ENCODE results near the gene GRID2IP. TPM values are rescaled to one million over a fixed set of nuclear protein-coding genes. Genes with fewer than 3 reads are reported as not detected.

The GRID2IP gene
- total RNA-seq, 1 experiment from 2014 or later = 3.0 TPM

DNA sequence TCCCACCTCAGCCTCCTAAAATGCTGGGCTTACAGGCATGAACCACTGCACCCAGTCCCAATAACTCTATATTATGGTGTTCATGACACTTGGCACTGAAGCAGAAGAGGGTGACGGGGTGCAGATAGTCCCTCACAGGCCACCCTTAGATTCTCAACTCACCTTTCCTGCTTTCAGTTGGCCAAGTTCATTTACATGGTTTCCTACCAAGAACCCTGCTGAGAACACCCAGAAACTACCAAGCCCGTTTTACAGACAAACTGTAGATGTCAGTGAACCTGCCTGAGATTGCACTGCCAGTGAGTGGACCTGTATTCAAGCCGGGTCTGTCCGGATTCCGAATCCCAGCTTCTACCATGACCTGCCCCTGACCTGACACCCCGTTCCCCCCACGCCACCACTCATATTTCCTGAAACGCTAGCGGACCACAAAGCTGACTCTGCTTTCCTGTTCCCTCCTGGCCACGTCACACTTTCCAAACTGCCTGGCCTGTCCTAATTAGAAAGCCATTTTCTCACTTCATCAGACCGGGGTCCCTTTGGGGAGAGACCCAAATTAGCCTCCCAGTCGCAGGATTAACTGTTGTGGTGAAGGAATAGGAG lies 17.3 kb downstream of the GRID2IP start:
- ATAC-seq = no peak
- ChIA-PET POLR2A (no interaction called here), CTCF (interaction anchor here (1.2 to 2.9 kb wide), 2 partner anchors 18 to 25 kb away, joined by 3 to 8 read pairs; no protein-coding TSS in a partner anchor)
- DNase-seq (ENCODE audit: low spot score) = no peak
- TF ChIP-seq ESRRA (CRISPR knock-in tag; IDR thresholded peaks at IDR 0.05; ENCODE audit: borderline replicate concordance) (no peak), TP53 (CRISPR knock-in tag; IDR thresholded peaks at IDR 0.05) (no peak), NR1H2 (CRISPR knock-in tag; IDR thresholded peaks at IDR 0.05) (no peak), OVOL2 (CRISPR knock-in tag; IDR thresholded peaks at IDR 0.05; ENCODE audit: borderline replicate concordance) (no peak), ZNF219 (CRISPR knock-in tag; IDR thresholded peaks at IDR 0.05; ENCODE audit: borderline replicate concordance) (no peak), PRRX2 (CRISPR knock-in tag; IDR thresholded peaks at IDR 0.05) (no peak)
- TF ChIP-seq, protein P1, sequence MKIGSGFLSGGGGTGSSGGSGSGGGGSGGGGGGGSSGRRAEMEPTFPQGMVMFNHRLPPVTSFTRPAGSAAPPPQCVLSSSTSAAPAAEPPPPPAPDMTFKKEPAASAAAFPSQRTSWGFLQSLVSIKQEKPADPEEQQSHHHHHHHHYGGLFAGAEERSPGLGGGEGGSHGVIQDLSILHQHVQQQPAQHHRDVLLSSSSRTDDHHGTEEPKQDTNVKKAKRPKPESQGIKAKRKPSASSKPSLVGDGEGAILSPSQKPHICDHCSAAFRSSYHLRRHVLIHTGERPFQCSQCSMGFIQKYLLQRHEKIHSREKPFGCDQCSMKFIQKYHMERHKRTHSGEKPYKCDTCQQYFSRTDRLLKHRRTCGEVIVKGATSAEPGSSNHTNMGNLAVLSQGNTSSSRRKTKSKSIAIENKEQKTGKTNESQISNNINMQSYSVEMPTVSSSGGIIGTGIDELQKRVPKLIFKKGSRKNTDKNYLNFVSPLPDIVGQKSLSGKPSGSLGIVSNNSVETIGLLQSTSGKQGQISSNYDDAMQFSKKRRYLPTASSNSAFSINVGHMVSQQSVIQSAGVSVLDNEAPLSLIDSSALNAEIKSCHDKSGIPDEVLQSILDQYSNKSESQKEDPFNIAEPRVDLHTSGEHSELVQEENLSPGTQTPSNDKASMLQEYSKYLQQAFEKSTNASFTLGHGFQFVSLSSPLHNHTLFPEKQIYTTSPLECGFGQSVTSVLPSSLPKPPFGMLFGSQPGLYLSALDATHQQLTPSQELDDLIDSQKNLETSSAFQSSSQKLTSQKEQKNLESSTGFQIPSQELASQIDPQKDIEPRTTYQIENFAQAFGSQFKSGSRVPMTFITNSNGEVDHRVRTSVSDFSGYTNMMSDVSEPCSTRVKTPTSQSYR (CRISPR knock-in tag; IDR thresholded peaks at IDR 0.05) = no peak
- TF ChIP-seq, protein P2, sequence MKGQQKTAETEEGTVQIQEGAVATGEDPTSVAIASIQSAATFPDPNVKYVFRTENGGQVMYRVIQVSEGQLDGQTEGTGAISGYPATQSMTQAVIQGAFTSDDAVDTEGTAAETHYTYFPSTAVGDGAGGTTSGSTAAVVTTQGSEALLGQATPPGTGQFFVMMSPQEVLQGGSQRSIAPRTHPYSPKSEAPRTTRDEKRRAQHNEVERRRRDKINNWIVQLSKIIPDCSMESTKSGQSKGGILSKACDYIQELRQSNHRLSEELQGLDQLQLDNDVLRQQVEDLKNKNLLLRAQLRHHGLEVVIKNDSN (CRISPR knock-in tag; IDR thresholded peaks at IDR 0.05) = no peak
- TF ChIP-seq, protein P3, sequence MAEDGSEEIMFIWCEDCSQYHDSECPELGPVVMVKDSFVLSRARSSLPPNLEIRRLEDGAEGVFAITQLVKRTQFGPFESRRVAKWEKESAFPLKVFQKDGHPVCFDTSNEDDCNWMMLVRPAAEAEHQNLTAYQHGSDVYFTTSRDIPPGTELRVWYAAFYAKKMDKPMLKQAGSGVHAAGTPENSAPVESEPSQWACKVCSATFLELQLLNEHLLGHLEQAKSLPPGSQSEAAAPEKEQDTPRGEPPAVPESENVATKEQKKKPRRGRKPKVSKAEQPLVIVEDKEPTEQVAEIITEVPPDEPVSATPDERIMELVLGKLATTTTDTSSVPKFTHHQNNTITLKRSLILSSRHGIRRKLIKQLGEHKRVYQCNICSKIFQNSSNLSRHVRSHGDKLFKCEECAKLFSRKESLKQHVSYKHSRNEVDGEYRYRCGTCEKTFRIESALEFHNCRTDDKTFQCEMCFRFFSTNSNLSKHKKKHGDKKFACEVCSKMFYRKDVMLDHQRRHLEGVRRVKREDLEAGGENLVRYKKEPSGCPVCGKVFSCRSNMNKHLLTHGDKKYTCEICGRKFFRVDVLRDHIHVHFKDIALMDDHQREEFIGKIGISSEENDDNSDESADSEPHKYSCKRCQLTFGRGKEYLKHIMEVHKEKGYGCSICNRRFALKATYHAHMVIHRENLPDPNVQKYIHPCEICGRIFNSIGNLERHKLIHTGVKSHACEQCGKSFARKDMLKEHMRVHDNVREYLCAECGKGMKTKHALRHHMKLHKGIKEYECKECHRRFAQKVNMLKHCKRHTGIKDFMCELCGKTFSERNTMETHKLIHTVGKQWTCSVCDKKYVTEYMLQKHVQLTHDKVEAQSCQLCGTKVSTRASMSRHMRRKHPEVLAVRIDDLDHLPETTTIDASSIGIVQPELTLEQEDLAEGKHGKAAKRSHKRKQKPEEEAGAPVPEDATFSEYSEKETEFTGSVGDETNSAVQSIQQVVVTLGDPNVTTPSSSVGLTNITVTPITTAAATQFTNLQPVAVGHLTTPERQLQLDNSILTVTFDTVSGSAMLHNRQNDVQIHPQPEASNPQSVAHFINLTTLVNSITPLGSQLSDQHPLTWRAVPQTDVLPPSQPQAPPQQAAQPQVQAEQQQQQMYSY (CRISPR knock-in tag; IDR thresholded peaks at IDR 0.05) = no peak
- TF ChIP-seq, protein P4, sequence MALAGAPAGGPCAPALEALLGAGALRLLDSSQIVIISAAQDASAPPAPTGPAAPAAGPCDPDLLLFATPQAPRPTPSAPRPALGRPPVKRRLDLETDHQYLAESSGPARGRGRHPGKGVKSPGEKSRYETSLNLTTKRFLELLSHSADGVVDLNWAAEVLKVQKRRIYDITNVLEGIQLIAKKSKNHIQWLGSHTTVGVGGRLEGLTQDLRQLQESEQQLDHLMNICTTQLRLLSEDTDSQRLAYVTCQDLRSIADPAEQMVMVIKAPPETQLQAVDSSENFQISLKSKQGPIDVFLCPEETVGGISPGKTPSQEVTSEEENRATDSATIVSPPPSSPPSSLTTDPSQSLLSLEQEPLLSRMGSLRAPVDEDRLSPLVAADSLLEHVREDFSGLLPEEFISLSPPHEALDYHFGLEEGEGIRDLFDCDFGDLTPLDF (CRISPR knock-in tag; IDR thresholded peaks at IDR 0.05) = no peak
- TF ChIP-seq, protein P5, sequence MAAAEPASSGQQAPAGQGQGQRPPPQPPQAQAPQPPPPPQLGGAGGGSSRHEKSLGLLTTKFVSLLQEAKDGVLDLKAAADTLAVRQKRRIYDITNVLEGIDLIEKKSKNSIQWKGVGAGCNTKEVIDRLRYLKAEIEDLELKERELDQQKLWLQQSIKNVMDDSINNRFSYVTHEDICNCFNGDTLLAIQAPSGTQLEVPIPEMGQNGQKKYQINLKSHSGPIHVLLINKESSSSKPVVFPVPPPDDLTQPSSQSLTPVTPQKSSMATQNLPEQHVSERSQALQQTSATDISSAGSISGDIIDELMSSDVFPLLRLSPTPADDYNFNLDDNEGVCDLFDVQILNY (CRISPR knock-in tag; IDR thresholded peaks at IDR 0.05) = no peak
- H3K27ac Mint-ChIP-seq = no peak overlapping the region
- H3K4me3 Mint-ChIP-seq = no peak overlapping the region
- no peaks in the 10 kb centered on the region for H3K9me3 Mint-ChIP-seq
- H3K36me3 Mint-ChIP-seq = no peaks in the 10 kb centered on the region
- H3K27me3 Mint-ChIP-seq (ENCODE audit: low read depth) = peaks cover 77% of the 10 kb centered on the region
- peaks cover 14% of the 10 kb centered on the region for H3K4me1 Mint-ChIP-seq

DNA sequence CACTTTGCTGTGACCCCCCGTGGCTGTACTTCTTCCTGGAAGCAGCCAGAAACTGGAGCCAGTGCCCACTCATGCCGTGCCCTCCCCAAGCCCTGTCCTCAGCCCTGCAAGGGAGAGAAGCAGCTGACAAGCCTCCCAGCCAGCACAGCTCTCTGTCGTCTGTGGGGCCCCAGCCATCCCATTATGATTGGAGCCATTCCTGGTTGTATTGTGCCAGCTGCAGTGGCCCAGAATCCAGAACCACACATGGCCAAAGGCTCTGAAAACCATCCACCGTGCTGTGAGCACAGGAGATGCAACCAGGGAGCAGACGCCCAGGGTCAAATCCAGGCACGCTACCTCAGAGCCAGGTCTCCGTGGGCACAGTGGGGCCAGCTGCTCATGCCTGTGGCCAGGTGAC lies 18.7 kb downstream of the GRID2IP start:
- Mint-ChIP-seq H3K27me3 (ENCODE audit: low read depth) (peaks cover 83% of the 10 kb centered on the region), H3K4me3 (peak overlapping the region; percentile 85), H3K9me3 (no peaks in the 10 kb centered on the region), H3K4me1 (peaks cover 15% of the 10 kb centered on the region), H3K36me3 (no peaks in the 10 kb centered on the region), H3K27ac (no peak overlapping the region)
- ATAC-seq (no peak), DNase-seq (ENCODE audit: low spot score) (no peak)
- ChIA-PET POLR2A (no interaction called here), CTCF (interaction anchor here (1.1 to 2.9 kb wide), 2 partner anchors 16 to 42 kb away, joined by 3 to 8 read pairs; no protein-coding TSS in a partner anchor)
- TF ChIP-seq, protein P2 (CRISPR knock-in tag; IDR thresholded peaks at IDR 0.05) = no peak
- TF ChIP-seq, protein P6, sequence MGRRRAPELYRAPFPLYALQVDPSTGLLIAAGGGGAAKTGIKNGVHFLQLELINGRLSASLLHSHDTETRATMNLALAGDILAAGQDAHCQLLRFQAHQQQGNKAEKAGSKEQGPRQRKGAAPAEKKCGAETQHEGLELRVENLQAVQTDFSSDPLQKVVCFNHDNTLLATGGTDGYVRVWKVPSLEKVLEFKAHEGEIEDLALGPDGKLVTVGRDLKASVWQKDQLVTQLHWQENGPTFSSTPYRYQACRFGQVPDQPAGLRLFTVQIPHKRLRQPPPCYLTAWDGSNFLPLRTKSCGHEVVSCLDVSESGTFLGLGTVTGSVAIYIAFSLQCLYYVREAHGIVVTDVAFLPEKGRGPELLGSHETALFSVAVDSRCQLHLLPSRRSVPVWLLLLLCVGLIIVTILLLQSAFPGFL (CRISPR knock-in tag; IDR thresholded peaks at IDR 0.05; ENCODE audit: borderline replicate concordance) = no peak
- TF ChIP-seq NR3C1 (CRISPR knock-in tag; conservative IDR thresholded peaks at IDR 0.05; ENCODE audit: low read depth) = no peak
- no peak for TF ChIP-seq ELF4 (CRISPR knock-in tag; IDR thresholded peaks at IDR 0.05; ENCODE audit: low read depth)
- no peak for TF ChIP-seq TEAD4 (CRISPR knock-in tag; IDR thresholded peaks at IDR 0.05)
- no peak for TF ChIP-seq ZNF219 (CRISPR knock-in tag; IDR thresholded peaks at IDR 0.05; ENCODE audit: borderline replicate concordance)
- no peak for TF ChIP-seq FOXP1 (CRISPR knock-in tag; IDR thresholded peaks at IDR 0.05; ENCODE audit: borderline replicate concordance)
- TF ChIP-seq, protein P7, sequence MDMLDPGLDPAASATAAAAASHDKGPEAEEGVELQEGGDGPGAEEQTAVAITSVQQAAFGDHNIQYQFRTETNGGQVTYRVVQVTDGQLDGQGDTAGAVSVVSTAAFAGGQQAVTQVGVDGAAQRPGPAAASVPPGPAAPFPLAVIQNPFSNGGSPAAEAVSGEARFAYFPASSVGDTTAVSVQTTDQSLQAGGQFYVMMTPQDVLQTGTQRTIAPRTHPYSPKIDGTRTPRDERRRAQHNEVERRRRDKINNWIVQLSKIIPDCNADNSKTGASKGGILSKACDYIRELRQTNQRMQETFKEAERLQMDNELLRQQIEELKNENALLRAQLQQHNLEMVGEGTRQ (CRISPR knock-in tag; IDR thresholded peaks at IDR 0.05) = no peak
- TF ChIP-seq RELA (CRISPR knock-in tag; IDR thresholded peaks at IDR 0.05; ENCODE audit: borderline replicate concordance) = no peak

All from WTC11 (cell line).